Neural progenitor cell (in vitro differentiated cells): ENCODE results near the gene ARHGAP8. TPM values are rescaled to one million over a fixed set of nuclear protein-coding genes. Genes with fewer than 3 reads are reported as not detected.

Source experiments
- DNase-seq: peaks from one replicate; pipeline ENCODE4 v3.0.0-alpha.2; 2016; ENCODE audit warnings: low spot score
- H2AFZ ChIP-seq: fragments of 200-600 bp; sonication (generic); replicated peaks from 2 replicates; pipeline ENCODE4 v1.6.1; 2016; ENCODE audit warnings: antibody characterized with exemption
- H3F3A ChIP-seq: fragments of 200-600 bp; sonication (generic); 2 replicates; pipeline ENCODE4 v1.6.1; 2016; ENCODE audit warnings: antibody characterized with exemption, low read depth
- H3K27ac ChIP-seq: fragments of 200-600 bp; sonication (generic); 2 replicates; pipeline ENCODE4 v1.5.1; 2016; ENCODE audit warnings: mild to moderate bottlenecking
- H3K27me3 ChIP-seq: fragments of 200-600 bp; sonication (generic); 2 replicates; pipeline ENCODE4 v1.6.1; 2016; ENCODE audit warnings: mild to moderate bottlenecking, moderate library complexity
- H3K36me3 ChIP-seq: fragments of 200-600 bp; sonication (generic); 2 replicates; pipeline ENCODE4 v1.5.1; 2016
- H3K4me1 ChIP-seq: fragments of 200-600 bp; sonication (generic); 2 replicates; pipeline ENCODE4 v1.6.1; 2016; ENCODE audit warnings: mixed run types
- H3K4me2 ChIP-seq: fragments of 200-600 bp; sonication (generic); 2 replicates; pipeline ENCODE4 v1.6.1; 2016
- H3K4me3 ChIP-seq: fragments of 200-600 bp; sonication (generic); 2 replicates; pipeline ENCODE4 v1.5.1; 2016
- H3K79me2 ChIP-seq: fragments of 200-600 bp; sonication (generic); 2 replicates; pipeline ENCODE4 v1.6.1; 2016; ENCODE audit warnings: low read depth
- H3K9ac ChIP-seq: fragments of 200-600 bp; sonication (generic); 2 replicates; pipeline ENCODE4 v1.6.1; 2016
- H3K9me3 ChIP-seq: fragments of 200-600 bp; sonication (generic); 2 replicates; pipeline ENCODE4 v1.5.1; 2016; ENCODE audit warnings: low read depth
- H4K20me1 ChIP-seq: fragments of 200-600 bp; sonication (generic); 2 replicates; pipeline ENCODE4 v1.6.1; 2016; ENCODE audit warnings: low read depth
- H3K27ac Mint-ChIP-seq: 3 replicates; pipeline ENCODE4 v1.8.0; 2021; ENCODE audit warnings: mixed read lengths
- H3K27me3 Mint-ChIP-seq: 2 replicates; pipeline ENCODE4 v1.8.0; 2022; ENCODE audit warnings: low read depth, mild to moderate bottlenecking, inconsistent platforms, moderate library complexity, mixed read lengths; ENCODE audit not compliant: insufficient read depth
- H3K36me3 Mint-ChIP-seq: 3 replicates; pipeline ENCODE4 v1.8.0; 2021; ENCODE audit warnings: mixed read lengths
- H3K4me1 Mint-ChIP-seq: 3 replicates; pipeline ENCODE4 v1.8.0; 2021; ENCODE audit warnings: mixed read lengths
- H3K4me3 Mint-ChIP-seq: 3 replicates; pipeline ENCODE4 v1.8.0; 2021; ENCODE audit warnings: mild to moderate bottlenecking, moderate library complexity, mixed read lengths
- H3K9me3 Mint-ChIP-seq: 3 replicates; pipeline ENCODE4 v1.8.0; 2020; ENCODE audit warnings: mixed read lengths
- EZH2 ChIP-seq: fragments of 200-600 bp; sonication (generic); IDR thresholded peaks from 2 replicates; pipeline ENCODE4 v1.6.1; 2017; ENCODE audit warnings: antibody characterized with exemption, mild to moderate bottlenecking, moderate library complexity
- EZH2phosphoT487 ChIP-seq: fragments of 200-600 bp; sonication (generic); IDR thresholded peaks from 2 replicates; pipeline ENCODE4 v1.6.1; 2017; ENCODE audit warnings: antibody characterized with exemption
- total RNA-seq: library from RNA; depleted of rRNA; stranded (reverse); fragments of >200 nt; gene quantifications from 2 replicates; pipeline ENCODE4 v1.2.3, GENCODE V29; 2015; ENCODE audit warnings: low replicate concordance
- TF ChIP-seq, protein P1 (sequence below): fragments of 200-600 bp; sonication (generic); IDR thresholded peaks from 2 replicates; pipeline ENCODE4 v1.5.1; 2017; ENCODE audit warnings: antibody characterized with exemption, mild to moderate bottlenecking

ARHGAP8 gene
- total RNA-seq, 1 donor from 2014 or later: 3.0 TPM

DNA sequence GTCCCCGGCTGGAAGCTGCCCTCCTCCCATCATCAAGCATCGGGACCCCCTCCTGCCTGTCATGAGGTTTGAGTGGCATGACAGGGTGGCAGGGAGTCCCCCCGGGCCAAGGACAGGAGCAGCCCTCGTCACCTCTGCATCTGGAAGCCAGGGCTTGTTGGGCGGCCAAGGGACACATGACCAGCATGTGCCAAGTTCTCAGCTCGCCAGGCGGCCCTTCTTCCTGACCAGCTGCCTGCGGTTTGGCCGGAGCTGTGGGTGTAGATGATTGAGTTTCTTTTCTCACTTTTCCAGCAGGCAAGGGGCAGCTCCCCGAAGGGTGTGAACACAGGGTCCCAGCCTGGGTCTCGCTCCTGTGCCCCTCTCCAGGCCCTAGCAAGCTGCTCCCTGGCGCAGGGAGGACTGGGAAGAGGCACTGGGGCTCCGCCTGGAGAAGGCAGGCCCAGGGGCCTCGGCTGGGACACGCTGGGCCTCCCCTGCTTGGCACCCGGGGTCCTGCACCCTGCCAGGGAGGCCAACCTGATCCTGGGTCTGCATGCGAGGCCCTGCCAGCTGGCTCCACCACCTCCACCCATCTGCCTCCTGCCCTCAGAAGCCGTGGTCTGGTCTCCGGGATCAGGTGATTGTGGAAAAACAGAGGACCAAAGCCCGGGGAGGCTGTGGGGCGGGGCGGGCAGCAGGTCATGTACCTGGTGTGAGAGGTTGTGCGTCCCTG is 13.4 kb downstream of the ARHGAP8 start:
- peaks cover 4% of the 10 kb centered on the region for H3K9me3 Mint-ChIP-seq
- Histone ChIP-seq H3K27me3 (no peaks in the 10 kb centered on the region), H3K4me3 (no peak overlapping the region), H3K9ac (no peak overlapping the region), H3K36me3 (no peaks in the 10 kb centered on the region), H3K9me3 (no peaks in the 10 kb centered on the region), H4K20me1 (no peaks in the 10 kb centered on the region), H3K27ac (no peak overlapping the region), H3K79me2 (no peaks in the 10 kb centered on the region), H3F3A (no peaks in the 10 kb centered on the region), H2AFZ (no peak overlapping the region), H3K4me2 (no peak overlapping the region), H3K4me1 (peaks cover 5% of the 10 kb centered on the region)
- H3K27me3 Mint-ChIP-seq: peaks cover 4% of the 10 kb centered on the region
- H3K4me1 Mint-ChIP-seq: peaks cover 8% of the 10 kb centered on the region
- H3K36me3 Mint-ChIP-seq: no peaks in the 10 kb centered on the region
- peak overlapping the region; percentile 89 for H3K27ac Mint-ChIP-seq
- TF ChIP-seq EZH2phosphoT487: no peak
- TF ChIP-seq EZH2: no peak
- H3K4me3 Mint-ChIP-seq: no peak overlapping the region
- no peak for DNase-seq

DNA sequence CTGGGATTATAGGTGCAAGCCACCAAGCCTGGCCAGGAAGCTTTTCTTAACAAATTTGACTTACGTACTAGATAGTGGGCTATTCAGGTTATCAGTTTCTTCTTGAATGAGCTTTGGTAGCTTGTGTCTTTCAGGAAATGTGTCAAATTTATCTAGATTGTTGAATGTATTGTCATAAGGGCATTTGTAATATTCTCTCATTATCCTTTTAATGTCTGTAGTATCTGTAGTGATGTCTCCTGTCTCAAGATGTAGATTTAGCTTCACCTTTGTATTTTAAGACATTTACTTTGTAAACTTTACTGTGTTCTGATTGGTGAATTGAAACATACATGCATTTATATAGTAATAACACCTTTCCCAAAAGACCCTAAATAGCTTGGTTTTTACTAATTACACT is 20.7 kb downstream of the ARHGAP8 start:
- Histone ChIP-seq H3K4me3 (no peak overlapping the region), H3K27ac (no peak overlapping the region), H3K79me2 (no peaks in the 10 kb centered on the region), H4K20me1 (no peaks in the 10 kb centered on the region), H3K27me3 (no peaks in the 10 kb centered on the region), H3K36me3 (no peaks in the 10 kb centered on the region), H3K4me2 (no peak overlapping the region), H3K4me1 (peaks cover 8% of the 10 kb centered on the region), H2AFZ (no peak overlapping the region), H3F3A (peaks cover 21% of the 10 kb centered on the region), H3K9ac (no peak overlapping the region), H3K9me3 (peaks cover 5% of the 10 kb centered on the region)
- Mint-ChIP-seq H3K27me3 (peaks cover 7% of the 10 kb centered on the region), H3K4me1 (peaks cover 16% of the 10 kb centered on the region), H3K36me3 (no peaks in the 10 kb centered on the region), H3K27ac (no peak overlapping the region), H3K4me3 (no peak overlapping the region), H3K9me3 (peaks cover 17% of the 10 kb centered on the region)
- DNase-seq: no peak
- TF ChIP-seq EZH2: no peak
- TF ChIP-seq, protein P1, sequence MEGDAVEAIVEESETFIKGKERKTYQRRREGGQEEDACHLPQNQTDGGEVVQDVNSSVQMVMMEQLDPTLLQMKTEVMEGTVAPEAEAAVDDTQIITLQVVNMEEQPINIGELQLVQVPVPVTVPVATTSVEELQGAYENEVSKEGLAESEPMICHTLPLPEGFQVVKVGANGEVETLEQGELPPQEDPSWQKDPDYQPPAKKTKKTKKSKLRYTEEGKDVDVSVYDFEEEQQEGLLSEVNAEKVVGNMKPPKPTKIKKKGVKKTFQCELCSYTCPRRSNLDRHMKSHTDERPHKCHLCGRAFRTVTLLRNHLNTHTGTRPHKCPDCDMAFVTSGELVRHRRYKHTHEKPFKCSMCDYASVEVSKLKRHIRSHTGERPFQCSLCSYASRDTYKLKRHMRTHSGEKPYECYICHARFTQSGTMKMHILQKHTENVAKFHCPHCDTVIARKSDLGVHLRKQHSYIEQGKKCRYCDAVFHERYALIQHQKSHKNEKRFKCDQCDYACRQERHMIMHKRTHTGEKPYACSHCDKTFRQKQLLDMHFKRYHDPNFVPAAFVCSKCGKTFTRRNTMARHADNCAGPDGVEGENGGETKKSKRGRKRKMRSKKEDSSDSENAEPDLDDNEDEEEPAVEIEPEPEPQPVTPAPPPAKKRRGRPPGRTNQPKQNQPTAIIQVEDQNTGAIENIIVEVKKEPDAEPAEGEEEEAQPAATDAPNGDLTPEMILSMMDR: no peak
- TF ChIP-seq EZH2phosphoT487: no peak

DNA sequence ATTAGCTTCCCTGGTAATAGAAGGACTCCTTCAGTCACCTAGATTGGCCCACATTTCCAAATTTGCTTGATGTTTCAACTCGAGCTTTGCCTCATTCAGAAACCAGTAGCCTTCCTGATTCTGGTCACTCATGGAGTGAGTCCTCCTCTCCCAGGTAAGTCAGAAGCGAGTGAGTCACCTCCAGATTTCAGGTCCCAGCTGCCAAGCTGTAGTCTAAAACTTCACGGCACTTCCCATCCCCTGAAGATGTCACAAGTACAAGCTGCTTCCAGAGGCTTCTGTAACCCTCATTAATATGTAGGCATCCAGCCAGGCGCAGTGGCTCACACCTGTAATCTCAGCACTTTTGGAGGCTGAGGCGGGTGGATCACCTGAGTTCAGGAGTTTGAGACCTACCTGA is 23.5 kb downstream of the ARHGAP8 start:
- Histone ChIP-seq H2AFZ (no peak overlapping the region), H3K4me2 (no peak overlapping the region), H3K4me1 (peaks cover 8% of the 10 kb centered on the region), H4K20me1 (no peaks in the 10 kb centered on the region), H3K27me3 (no peaks in the 10 kb centered on the region), H3K27ac (no peak overlapping the region), H3F3A (peaks cover 21% of the 10 kb centered on the region), H3K9ac (no peak overlapping the region), H3K36me3 (no peaks in the 10 kb centered on the region), H3K79me2 (no peaks in the 10 kb centered on the region), H3K9me3 (peaks cover 5% of the 10 kb centered on the region), H3K4me3 (no peak overlapping the region)
- DNase-seq: no peak
- TF ChIP-seq EZH2phosphoT487 (no peak), EZH2 (no peak)
- TF ChIP-seq, protein P1: no peak
- Mint-ChIP-seq H3K27me3 (peaks cover 7% of the 10 kb centered on the region), H3K9me3 (peaks cover 17% of the 10 kb centered on the region), H3K36me3 (no peaks in the 10 kb centered on the region), H3K4me3 (no peak overlapping the region), H3K4me1 (peaks cover 16% of the 10 kb centered on the region), H3K27ac (peak overlapping the region; percentile 53)
